SK-N-SH (cell line): Measurements from ENCODE around the gene KLRC3.

ENCODE experiments used
- CHD2 ChIP-seq: fragments of 150-350 bp; IDR thresholded peaks from 2 replicates; pipeline ENCODE4 v1.6.1; 2018; ENCODE audit warnings: low read length; ENCODE audit not compliant: partially characterized antibody
- ELF1 ChIP-seq: IDR thresholded peaks from 2 replicates; pipeline ENCODE4 v1.4.0; 2012
- POLR2AphosphoS5 ChIP-seq: IDR thresholded peaks from 2 replicates; pipeline ENCODE4 v1.6.1; 2012; ENCODE audit warnings: low read depth, low read length
- RAD21 ChIP-seq: IDR thresholded peaks from 2 replicates; pipeline ENCODE4 v1.6.1; 2012; ENCODE audit warnings: mild to moderate bottlenecking, low read length
- RFX5 ChIP-seq: IDR thresholded peaks from 2 replicates; pipeline ENCODE4 v1.6.1; 2012; ENCODE audit warnings: mild to moderate bottlenecking, improper control_type of control experiment, low read length
- TF ChIP-seq, protein P1 (sequence below): fragments of 200-600 bp; sonication (generic); IDR thresholded peaks from 2 replicates; pipeline ENCODE4 v1.6.1; 2017; ENCODE audit warnings: antibody characterized with exemption, mild to moderate bottlenecking, moderate library complexity
- TF ChIP-seq, protein P2 (sequence below): IDR thresholded peaks from 2 replicates; pipeline ENCODE4 v1.4.0; 2012; ENCODE audit warnings: low read depth

DNA sequence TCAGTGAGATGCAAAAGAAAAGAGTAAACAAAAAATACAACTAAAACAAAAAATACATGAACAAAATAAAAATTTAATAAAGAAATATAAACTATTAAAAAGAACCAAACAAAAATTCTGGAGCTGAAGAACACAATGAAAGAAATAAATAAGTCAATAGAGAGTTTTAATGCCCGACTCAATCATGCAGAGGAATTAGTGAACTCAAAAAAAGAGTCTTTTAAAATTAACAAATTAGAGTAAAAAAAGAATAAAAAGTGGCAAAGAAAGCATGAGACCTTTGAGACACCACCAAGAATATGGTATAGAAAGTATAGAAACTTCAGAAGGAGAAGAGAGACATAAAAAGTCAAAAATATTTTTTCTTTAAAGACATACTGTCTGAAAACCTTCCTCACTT lies 35.4 kb upstream of the KLRC3 start:
- TF ChIP-seq, protein P1, sequence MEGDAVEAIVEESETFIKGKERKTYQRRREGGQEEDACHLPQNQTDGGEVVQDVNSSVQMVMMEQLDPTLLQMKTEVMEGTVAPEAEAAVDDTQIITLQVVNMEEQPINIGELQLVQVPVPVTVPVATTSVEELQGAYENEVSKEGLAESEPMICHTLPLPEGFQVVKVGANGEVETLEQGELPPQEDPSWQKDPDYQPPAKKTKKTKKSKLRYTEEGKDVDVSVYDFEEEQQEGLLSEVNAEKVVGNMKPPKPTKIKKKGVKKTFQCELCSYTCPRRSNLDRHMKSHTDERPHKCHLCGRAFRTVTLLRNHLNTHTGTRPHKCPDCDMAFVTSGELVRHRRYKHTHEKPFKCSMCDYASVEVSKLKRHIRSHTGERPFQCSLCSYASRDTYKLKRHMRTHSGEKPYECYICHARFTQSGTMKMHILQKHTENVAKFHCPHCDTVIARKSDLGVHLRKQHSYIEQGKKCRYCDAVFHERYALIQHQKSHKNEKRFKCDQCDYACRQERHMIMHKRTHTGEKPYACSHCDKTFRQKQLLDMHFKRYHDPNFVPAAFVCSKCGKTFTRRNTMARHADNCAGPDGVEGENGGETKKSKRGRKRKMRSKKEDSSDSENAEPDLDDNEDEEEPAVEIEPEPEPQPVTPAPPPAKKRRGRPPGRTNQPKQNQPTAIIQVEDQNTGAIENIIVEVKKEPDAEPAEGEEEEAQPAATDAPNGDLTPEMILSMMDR, result no peak
- TF ChIP-seq, protein P2, sequence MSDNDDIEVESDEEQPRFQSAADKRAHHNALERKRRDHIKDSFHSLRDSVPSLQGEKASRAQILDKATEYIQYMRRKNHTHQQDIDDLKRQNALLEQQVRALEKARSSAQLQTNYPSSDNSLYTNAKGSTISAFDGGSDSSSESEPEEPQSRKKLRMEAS, result no peak
- TF ChIP-seq CHD2 (no peak), RAD21 (no peak), POLR2AphosphoS5 (no peak), RFX5 (no peak), ELF1 (no peak)
